HUES48 (cell line): ENCODE measurements around the gene FNIP1.
"Not testable (repeated sequence)": the region's sequence is repeated elsewhere in the genome, so short reads cannot be mapped to it uniquely, and the experiment has no call there.

ENCODE experiments used
- H3K27ac ChIP-seq: one replicate; pipeline ENCODE4 v1.7.0; 2013; ENCODE audit warnings: low read depth, low read length, inconsistent platforms
- H3K27me3 ChIP-seq: 2 replicates; pipeline ENCODE4 v1.6.1; 2013; ENCODE audit warnings: mild to moderate bottlenecking, low read length; ENCODE audit not compliant: control insufficient read depth, insufficient read depth
- H3K36me3 ChIP-seq: 2 replicates; pipeline ENCODE4 v1.6.1; 2013; ENCODE audit warnings: low read length; ENCODE audit not compliant: control insufficient read depth, insufficient read depth
- H3K4me1 ChIP-seq: 2 replicates; pipeline ENCODE4 v1.6.1; 2013; ENCODE audit warnings: mild to moderate bottlenecking, low read length; ENCODE audit not compliant: control insufficient read depth, insufficient read depth
- H3K4me3 ChIP-seq: 2 replicates; pipeline ENCODE4 v1.5.1; 2013; ENCODE audit warnings: mild to moderate bottlenecking, low read depth, low read length
- H3K9ac ChIP-seq: 2 replicates; pipeline ENCODE4 v1.6.1; 2013; ENCODE audit warnings: mild to moderate bottlenecking, low read depth, low read length, moderate library complexity
- H3K9me3 ChIP-seq: 2 replicates; pipeline ENCODE4 v1.6.1; 2013; ENCODE audit warnings: low read length; ENCODE audit not compliant: control insufficient read depth, insufficient read depth

Gene FNIP1

GRCh38 chr5:131627207-131627865 is 169.5 kb downstream of the FNIP1 start:
- no peaks in the 10 kb centered on the region for H3K27me3 ChIP-seq
- H3K4me1 ChIP-seq = peaks cover 17% of the 10 kb centered on the region; the same call in 1 of the 2 replicates
- no peak overlapping the region for H3K4me3 ChIP-seq
- no peaks in the 10 kb centered on the region for H3K9me3 ChIP-seq
- H3K9ac ChIP-seq = no peak overlapping the region
- no peaks in the 10 kb centered on the region for H3K36me3 ChIP-seq
- no peak overlapping the region for H3K27ac ChIP-seq

GRCh38 chr5:131622633-131623032 is 174.2 kb downstream of the FNIP1 start:
- Histone ChIP-seq H3K4me1 (no peaks in the 10 kb centered on the region), H3K27ac (no peak overlapping the region), H3K9ac (no peak overlapping the region), H3K4me3 (no peak overlapping the region), H3K27me3 (no peaks in the 10 kb centered on the region), H3K36me3 (no peaks in the 10 kb centered on the region), H3K9me3 (no peaks in the 10 kb centered on the region)

- H3K36me3 ChIP-seq = not testable (repeated sequence)
Measured at GRCh38 chr5:131621164-131621563, 175.7 kb downstream of the FNIP1 start.

GRCh38 chr5:131619102-131619501 is 177.7 kb downstream of the FNIP1 start:
- Histone ChIP-seq H3K9me3 (no peaks in the 10 kb centered on the region), H3K27me3 (no peaks in the 10 kb centered on the region), H3K27ac (no peak overlapping the region), H3K4me1 (peaks cover 11% of the 10 kb centered on the region; the same call in 1 of the 2 replicates), H3K9ac (no peak overlapping the region), H3K4me3 (no peak overlapping the region), H3K36me3 (no peaks in the 10 kb centered on the region)

More at GRCh38 chr5:131621164-131621563, 175.7 kb downstream of the FNIP1 start:
- H3K9me3 ChIP-seq, H3K27ac ChIP-seq, H3K4me3 ChIP-seq, H3K4me1 ChIP-seq, H3K9ac ChIP-seq, H3K27me3 ChIP-seq: not testable (repeated sequence)

- no peaks in the 10 kb centered on the region for H3K36me3 ChIP-seq
- H3K9me3 ChIP-seq = no peaks in the 10 kb centered on the region
- H3K27ac ChIP-seq = no peak overlapping the region
- H3K27me3 ChIP-seq = no peaks in the 10 kb centered on the region
- H3K9ac ChIP-seq = no peak overlapping the region
- no peak overlapping the region for H3K4me3 ChIP-seq
- H3K4me1 ChIP-seq = peaks cover 11% of the 10 kb centered on the region; the same call in 1 of the 2 replicates
Measured at GRCh38 chr5:131617140-131617822, 179.5 kb downstream of the FNIP1 start.

GRCh38 chr5:131615957-131616356 is 180.9 kb downstream of the FNIP1 start:
- no peaks in the 10 kb centered on the region for H3K9me3 ChIP-seq
- no peaks in the 10 kb centered on the region for H3K27me3 ChIP-seq
- H3K36me3 ChIP-seq = no peaks in the 10 kb centered on the region
- no peak overlapping the region for H3K4me3 ChIP-seq
- no peak overlapping the region for H3K9ac ChIP-seq
- peaks cover 12% of the 10 kb centered on the region; the same call in 1 of the 2 replicates for H3K4me1 ChIP-seq
- no peak overlapping the region for H3K27ac ChIP-seq

- Histone ChIP-seq H3K27ac (no peak overlapping the region), H3K27me3 (no peaks in the 10 kb centered on the region), H3K4me1 (peaks cover 18% of the 10 kb centered on the region; the same call in 1 of the 2 replicates), H3K9ac (no peak overlapping the region), H3K36me3 (no peaks in the 10 kb centered on the region), H3K4me3 (no peak overlapping the region), H3K9me3 (no peaks in the 10 kb centered on the region)
Measured at GRCh38 chr5:131613423-131613822, 183.4 kb downstream of the FNIP1 start.

GRCh38 chr5:131611064-131611381 is 185.8 kb downstream of the FNIP1 start:
- H3K4me1 ChIP-seq = peaks cover 30% of the 10 kb centered on the region
- no peak overlapping the region for H3K4me3 ChIP-seq
- H3K36me3 ChIP-seq = no peaks in the 10 kb centered on the region
- H3K27me3 ChIP-seq = no peaks in the 10 kb centered on the region
- H3K9me3 ChIP-seq = no peaks in the 10 kb centered on the region
- H3K9ac ChIP-seq = no peak overlapping the region
- H3K27ac ChIP-seq = no peak overlapping the region

GRCh38 chr5:131610198-131611063 is 186.4 kb downstream of the FNIP1 start:
- Histone ChIP-seq H3K9ac (no peak overlapping the region), H3K4me3 (no peak overlapping the region), H3K27me3 (no peaks in the 10 kb centered on the region), H3K36me3 (no peaks in the 10 kb centered on the region), H3K9me3 (no peaks in the 10 kb centered on the region), H3K4me1 (peaks cover 30% of the 10 kb centered on the region), H3K27ac (peak overlapping the region; percentile 54)

GRCh38 chr5:131609774-131610173 is 187.0 kb downstream of the FNIP1 start:
- H3K4me1 ChIP-seq = peaks cover 24% of the 10 kb centered on the region

GRCh38 chr5:131608597-131608996 is 188.2 kb downstream of the FNIP1 start:
- H3K4me3 ChIP-seq = no peak overlapping the region
- no peaks in the 10 kb centered on the region for H3K27me3 ChIP-seq
- peaks cover 19% of the 10 kb centered on the region for H3K4me1 ChIP-seq
- H3K36me3 ChIP-seq = no peaks in the 10 kb centered on the region
- no peaks in the 10 kb centered on the region for H3K9me3 ChIP-seq
- no peak overlapping the region for H3K27ac ChIP-seq
- H3K9ac ChIP-seq = no peak overlapping the region

More at GRCh38 chr5:131609774-131610173, 187.0 kb downstream of the FNIP1 start:
- Histone ChIP-seq H3K36me3 (no peaks in the 10 kb centered on the region), H3K27ac (no peak overlapping the region), H3K27me3 (no peaks in the 10 kb centered on the region), H3K9me3 (no peaks in the 10 kb centered on the region), H3K4me3 (no peak overlapping the region), H3K9ac (no peak overlapping the region)
